Left ventricle myocardium superior (tissue), 1 donor: ENCODE data around the gene SETX. TPM values are rescaled to one million over a fixed set of nuclear protein-coding genes. Genes with fewer than 3 reads are reported as not detected.

Source experiments
- ATAC-seq: fragments of 200-7000 bp; cut with Tn5 transposase; one replicate; pipeline ENCODE4 v1.9.1; 2020; ENCODE audit warnings: mild to moderate bottlenecking, moderate library complexity
- DNase-seq: peaks from one replicate; pipeline ENCODE4 v3.0.0-alpha.2; 2020
- intact Hi-C: fragments of 100-400 bp; cut with micrococcal nuclease; formaldehyde crosslinking; loops from one replicate; pipeline ENCODE4 v1.11.0; 2022
- total RNA-seq: library from RNA; stranded (reverse); fragmentation: NEBNext Ultra II Directional; extraction: Animal tissue kit (Norgen Biotek cat#: 25700); gene quantifications from one replicate; pipeline ENCODE4 v1.2.1, GENCODE V29; 2021
- donor health status: DM: no; HTN: yes; CAD: no; lungs with severe emphysema.

The SETX gene
- total RNA-seq, 1 donor from 2014 or later = 22.3 TPM

- intact Hi-C loops = no loop called here
- DNase-seq = no peak
- no peak for ATAC-seq
Observed at GRCh38 chr9:132243156-132244074, 111.4 kb downstream of the SETX start.

DNA sequence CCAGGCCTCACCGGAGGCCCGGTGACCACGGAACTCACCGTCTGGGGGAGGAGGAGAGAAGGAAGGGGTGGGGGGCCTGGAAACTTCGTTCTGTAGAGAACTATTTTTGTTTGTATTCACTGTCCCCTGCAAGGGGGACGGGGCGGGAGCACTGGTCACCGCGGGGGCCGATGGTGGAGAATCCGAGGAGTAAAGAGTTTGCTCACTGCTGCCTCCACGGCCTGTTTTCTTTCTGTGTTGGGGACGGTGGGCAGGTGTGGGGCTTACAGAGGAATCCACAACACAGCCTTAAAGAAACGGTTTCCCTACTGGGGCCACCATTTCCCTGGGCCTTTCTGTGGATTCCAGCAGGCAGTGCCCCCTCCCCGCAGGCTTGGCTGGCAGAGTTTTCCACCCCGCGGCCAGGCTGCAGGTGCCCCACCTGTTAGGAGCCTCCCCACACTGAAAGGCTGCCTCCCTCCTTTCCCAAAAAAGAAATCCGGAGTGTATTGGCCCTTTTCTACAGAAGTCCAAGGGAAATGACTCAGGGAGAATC is 112.1 kb downstream of the SETX start:
- ATAC-seq (no peak), DNase-seq (no peak)
- intact Hi-C loops = no loop called here

- intact Hi-C loops = no loop called here
- peak; percentile 2 for ATAC-seq
- DNase-seq = peak; percentile 57
Observed at GRCh38 chr9:132241840-132242620, 112.8 kb downstream of the SETX start.

DNA sequence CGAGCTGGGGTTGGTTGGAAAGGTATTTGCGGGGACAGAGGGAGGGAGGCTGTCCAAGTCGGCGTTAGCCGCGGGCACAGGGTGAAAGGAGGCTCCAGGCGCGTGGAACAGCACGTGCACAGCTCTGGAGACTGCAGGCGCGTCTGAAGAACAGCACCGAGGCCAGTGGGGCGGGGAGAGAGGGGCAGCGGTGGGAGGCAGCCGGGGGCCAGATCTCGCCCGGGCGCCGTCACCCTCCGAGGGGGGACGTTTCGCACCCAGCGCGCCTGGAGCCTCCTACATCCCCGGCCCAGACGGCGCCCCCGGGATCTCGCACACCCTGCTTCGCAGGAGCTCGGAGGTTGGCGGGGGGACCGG is 113.3 kb downstream of the SETX start:
- DNase-seq (no peak), ATAC-seq (no peak)
- intact Hi-C loops = no loop called here

DNA sequence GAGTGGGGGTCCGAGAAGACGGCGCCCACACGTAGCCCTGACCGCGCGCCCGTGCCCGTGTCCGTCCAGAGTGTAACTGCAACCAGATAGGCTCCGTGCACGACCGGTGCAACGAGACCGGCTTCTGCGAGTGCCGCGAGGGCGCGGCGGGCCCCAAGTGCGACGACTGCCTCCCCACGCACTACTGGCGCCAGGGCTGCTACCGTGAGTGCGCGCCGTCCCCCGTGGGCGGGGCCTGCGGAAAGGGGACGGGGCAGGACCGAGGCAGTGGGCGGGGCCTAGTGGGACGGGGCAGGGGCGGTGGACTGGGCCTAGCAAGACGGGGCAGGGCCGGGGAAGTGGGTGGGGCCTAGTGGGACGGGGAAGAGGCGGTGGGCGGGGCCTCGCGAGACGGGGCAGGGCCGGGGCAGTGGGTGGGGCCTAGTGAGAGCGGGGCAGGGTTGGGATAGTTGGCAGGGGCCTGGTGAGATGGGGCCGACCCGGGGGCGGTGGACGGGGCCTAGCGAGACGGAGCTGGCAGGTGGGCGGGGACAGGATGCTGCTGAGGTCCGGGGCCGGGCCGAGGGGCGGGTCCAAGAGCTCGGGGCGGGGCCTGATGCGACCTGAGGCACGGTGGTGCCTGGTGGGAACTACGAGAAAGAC is 113.8 kb downstream of the SETX start:
- intact Hi-C loops = no loop called here
- ATAC-seq (peak; percentile 90), DNase-seq (peak; percentile 98)

DNA sequence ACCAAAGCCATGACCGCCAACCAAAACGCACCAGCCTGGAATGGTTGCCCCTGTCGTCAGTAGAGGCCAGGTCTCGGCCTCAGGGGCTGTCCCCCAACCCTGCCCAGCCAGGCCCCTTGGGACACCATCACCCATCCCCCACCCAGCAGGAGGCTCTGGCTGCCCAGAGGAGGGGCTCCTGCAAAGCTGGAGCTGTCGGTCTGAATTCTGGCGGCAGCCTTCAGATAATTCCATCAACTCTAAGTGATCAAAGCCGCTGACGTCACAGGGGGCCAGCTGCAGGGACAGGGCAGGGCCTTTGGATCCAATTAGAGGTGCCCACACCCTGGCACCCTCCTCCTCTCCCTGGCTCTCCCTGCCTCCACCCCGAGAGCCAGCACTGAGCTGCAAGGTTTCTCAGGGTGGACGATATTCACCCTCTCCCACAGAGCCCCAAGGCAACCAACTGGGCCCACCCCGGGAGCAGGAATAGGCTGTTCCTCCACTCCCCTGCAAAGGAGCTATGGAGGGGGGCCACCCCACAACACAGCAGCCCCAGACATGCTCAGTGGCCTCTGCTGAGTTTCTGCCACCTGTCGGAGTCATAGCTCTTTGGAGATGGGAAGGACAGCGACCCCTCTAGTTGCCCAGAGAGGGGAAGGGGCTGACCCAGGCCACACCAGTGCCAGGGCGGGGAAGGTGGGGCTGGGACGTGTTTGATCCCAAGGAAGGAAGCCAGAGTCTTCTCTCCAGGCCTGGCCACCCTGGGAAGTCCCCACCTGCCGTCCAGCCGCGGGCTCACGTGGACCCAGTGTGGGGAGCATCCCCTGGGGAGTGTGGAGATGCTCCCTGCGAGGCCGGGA is 114.6 kb downstream of the SETX start:
- ATAC-seq (no peak), DNase-seq (no peak)
- intact Hi-C loops = loop anchor here (10.0 kb wide), 1 partner anchor 75 kb away; the partner anchor contains the start of gene NTNG2

- intact Hi-C loops = loop anchor here (10.0 kb wide), 1 partner anchor 75 kb away; the partner anchor contains the start of gene NTNG2
- ATAC-seq = no peak
Observed at GRCh38 chr9:132239518-132239917, 115.3 kb downstream of the SETX start.

GRCh38 chr9:132238992-132239391 is 115.8 kb downstream of the SETX start:
- ATAC-seq (no peak), DNase-seq (no peak)
- intact Hi-C loops = loop anchor here (10.0 kb wide), 1 partner anchor 74 kb away; the partner anchor contains the start of gene NTNG2

More at GRCh38 chr9:132239518-132239917, 115.3 kb downstream of the SETX start:
- no peak for DNase-seq

DNA sequence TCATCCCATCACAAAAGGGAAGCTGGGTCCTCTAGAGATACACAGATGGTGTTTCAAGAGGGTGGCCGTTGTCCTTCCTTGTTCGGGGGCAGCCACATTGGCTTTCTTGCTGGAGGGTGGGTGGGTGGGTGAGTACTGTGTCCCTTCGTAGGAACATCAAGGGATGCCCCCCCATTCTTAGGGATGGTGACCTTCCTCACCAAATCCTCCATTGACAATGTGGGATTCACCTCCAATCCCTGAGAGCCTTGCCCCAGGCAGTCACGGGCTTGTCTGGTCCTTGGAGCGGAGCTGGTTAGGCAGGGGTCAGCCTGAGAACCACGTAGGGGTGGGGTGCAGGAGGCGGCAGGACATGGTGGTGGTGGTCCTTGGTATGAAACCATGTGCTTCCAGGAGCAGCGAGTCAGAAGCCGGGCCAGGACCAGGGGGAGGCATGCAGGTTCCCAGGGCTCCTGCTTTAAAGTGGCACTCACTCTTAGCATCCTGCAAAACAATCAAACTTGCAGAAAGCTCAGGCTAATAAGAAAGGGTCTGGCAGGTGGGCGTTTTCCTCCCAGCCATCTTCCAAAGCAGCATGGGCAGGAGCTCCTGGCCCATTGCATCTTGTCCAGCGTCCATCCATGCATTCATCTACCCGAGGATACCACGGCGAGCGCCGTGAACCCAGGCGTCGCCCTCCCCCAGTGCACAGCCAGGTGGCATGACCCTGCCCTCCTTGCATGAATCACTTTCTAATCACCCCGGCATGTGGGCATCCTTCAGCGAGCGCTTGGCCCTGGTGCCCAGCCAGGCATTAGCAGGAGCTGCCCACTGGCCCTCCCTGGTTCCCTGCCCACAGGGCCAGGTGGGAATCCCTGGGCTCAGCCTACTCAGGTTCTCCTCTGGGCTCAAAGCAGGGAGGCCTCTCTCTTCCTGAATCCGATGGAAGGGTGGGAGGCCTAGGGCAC is 116.5 kb downstream of the SETX start:
- intact Hi-C loops = loop anchor here (10.0 kb wide), 1 partner anchor 73 kb away; the partner anchor contains the start of gene NTNG2
- no peak for DNase-seq
- ATAC-seq = no peak

DNA sequence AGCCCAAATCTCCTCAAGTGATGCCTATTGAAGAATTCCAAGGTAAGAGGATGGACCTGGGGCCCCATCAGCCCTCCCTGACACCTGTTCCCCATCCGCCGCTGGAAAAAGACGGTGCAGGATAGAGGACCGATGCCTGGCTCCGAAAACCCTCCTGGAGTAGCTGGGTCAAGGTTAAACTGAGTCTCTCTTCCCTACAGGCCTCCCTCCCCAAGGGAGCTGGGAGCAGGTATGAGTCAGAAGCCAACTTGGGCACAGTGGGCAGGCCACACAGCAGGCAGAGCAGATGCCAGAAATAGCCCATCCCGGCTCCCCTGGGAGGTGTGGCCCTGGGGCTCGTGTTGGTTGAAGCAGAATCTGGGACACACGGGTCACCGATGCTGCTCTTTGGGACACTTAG is 117.3 kb downstream of the SETX start:
- DNase-seq = peak; percentile 64
- peak; percentile 63 for ATAC-seq
- intact Hi-C loops = loop anchor here (10.0 kb wide), 1 partner anchor 73 kb away; the partner anchor contains the start of gene NTNG2

DNA sequence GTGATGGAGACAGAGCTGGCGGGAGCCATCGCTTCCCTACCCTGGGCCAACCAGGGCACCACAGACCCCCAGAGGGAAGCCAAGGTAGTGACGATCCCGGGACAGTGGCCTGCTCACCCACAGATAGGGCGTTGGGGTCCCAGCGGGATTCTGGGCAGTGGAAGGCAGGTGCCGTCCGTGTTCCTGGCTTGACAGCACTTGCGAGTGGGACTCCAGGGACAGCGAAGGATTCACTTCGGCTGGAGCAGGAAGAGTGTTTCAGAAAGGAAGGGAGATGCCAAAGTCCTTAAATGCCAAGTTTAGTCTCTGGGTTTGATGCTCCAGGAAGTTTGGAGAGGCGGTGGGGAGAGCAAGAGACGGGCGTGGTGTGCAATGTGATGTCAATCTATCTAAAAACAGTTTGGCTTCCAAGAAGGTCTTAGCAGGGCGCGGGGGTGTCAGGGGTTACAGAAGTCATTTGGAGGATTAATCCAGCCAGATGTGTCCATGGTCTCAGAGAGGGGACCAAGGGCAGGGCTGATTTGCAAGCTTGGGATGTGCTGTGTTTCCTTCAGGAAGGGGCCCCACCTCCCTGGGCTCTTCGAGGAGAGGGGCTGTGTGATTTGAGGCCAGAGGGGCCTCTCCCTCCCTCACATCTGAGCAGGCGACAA is 118.0 kb downstream of the SETX start:
- no peak for ATAC-seq
- DNase-seq = no peak
- intact Hi-C loops = loop anchor here (10.0 kb wide), 1 partner anchor 72 kb away; the partner anchor contains the start of gene NTNG2

- intact Hi-C loops = loop anchor here (10.0 kb wide), 1 partner anchor 71 kb away; the partner anchor contains the start of gene NTNG2
- DNase-seq = peak; percentile 87
- ATAC-seq = peak; percentile 35
Observed at GRCh38 chr9:132235894-132236661, 118.7 kb downstream of the SETX start.

DNA sequence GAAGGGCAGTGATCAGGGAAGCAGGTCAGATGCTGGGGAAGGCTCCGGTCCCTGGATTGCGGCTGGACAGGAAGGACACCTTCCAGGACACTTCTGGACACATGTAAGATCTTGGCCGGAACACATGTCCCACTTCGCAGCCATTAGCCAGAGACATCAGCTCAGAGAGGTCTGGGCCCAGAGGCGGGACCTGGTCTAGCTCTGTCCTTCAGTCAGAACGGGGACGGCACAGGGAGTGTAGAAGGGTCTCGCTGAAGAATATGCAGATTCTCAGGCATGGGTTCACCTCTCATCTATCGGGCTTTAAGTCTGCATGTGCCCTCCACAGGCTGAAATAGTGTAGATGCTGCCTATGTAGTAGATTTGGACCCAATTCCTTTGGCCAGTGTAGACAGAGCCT is 119.7 kb downstream of the SETX start:
- ATAC-seq (no peak), DNase-seq (no peak)
- intact Hi-C loops = loop anchor here (10.0 kb wide), 1 partner anchor 70 kb away; the partner anchor contains the start of gene NTNG2

DNA sequence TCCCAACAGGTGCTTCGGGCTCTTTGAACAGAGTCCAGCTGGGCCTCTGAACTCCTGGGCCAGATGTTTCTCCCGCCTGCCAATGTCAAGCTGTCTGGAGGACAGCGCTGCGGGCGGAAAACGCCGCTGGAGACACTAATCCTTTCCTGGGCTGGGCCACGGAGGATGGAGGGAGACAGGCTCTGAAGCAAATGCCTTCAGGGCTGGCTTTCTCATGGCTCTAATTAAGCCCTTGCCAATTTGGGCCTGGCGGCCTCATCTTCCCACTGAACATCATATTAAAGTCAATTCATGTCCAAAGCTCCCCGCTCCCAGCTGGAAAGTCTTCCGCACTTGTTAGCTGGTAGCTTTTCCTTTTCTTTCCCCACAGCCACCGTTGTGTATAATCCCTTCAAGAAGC is 120.3 kb downstream of the SETX start:
- no peak for DNase-seq
- ATAC-seq = no peak

DNA sequence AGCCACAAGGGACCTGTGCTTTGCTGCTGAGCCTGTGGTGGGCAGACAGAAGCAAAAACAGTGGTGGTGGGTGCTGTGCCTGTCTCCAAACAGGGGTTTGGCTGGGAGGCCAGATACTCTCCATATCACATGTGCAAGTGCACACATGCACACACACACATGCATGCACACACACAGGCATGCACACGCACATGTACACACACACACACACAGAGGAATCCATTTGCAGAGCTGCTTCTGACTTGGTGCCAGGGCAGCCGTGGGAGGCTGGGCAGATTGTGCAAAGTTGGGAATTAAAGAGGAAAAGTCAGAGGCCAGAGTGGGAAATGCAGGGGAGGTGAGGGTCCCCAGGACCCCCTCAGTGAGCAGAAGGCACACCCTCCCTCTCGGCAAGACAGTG is 121.6 kb downstream of the SETX start:
- DNase-seq = no peak
- intact Hi-C loops = loop anchor here (10.0 kb wide), 1 partner anchor 68 kb away; the partner anchor contains the start of gene NTNG2

More for the DNA sequence above, 120.3 kb downstream of the SETX start:
- intact Hi-C loops = loop anchor here (10.0 kb wide), 1 partner anchor 70 kb away; the partner anchor contains the start of gene NTNG2

More for the DNA sequence above, 121.6 kb downstream of the SETX start:
- no peak for ATAC-seq
